Superior temporal gyrus (tissue), 1 donor: ENCODE results near the gene RARRES2.
"Not testable (repeated sequence)": the region's sequence is repeated elsewhere in the genome, so short reads cannot be mapped to it uniquely, and the experiment has no call there.

Experiments
- DNase-seq: peaks from one replicate; pipeline ENCODE4 v3.0.0-alpha.2; 2016; ENCODE audit errors: extremely low spot score

The RARRES2 gene

GRCh38 chr7:150341263-150342120 is at the start of gene RARRES2:
RARRES2 (minus strand) TSS chr7:150341629; CDS start chr7:150340609, 1,020 bp downstream.
- DNase-seq = no peak

DNA sequence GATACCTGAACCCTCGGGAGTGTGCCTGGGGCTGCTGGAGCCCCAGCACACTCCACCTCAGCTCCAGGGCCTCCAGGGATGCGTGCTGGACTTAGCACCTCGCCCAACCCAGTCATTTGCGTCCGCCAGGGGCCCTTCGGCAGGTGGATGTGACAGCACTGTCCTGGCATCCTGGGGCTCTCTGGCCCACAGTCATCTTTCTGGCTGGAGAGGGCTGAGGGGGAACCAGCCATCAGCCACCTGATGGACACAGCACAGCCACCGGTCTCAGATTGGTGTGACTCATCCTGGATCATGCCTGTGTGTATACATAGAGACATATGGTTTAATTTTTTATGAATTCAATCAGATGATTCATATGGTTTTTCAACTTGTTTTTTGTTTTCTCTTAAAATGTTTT is 48.8 kb upstream of the RARRES2 start:
- no peak for DNase-seq

DNA sequence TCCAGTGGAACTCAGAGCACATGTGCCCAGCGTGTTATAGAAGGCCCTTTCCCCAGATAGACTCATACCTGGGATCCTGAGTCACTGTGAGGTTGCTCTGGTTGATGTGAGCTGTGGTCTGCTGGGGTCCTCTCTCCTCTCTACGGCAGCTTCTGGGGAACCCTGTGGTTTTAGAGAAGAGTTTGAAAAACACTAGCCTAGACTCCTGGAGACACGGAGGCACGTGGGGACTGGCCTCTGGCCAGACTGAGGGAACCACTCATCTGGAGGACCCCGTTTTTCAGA is 48.0 kb upstream of the RARRES2 start:
- no peak for DNase-seq

DNA sequence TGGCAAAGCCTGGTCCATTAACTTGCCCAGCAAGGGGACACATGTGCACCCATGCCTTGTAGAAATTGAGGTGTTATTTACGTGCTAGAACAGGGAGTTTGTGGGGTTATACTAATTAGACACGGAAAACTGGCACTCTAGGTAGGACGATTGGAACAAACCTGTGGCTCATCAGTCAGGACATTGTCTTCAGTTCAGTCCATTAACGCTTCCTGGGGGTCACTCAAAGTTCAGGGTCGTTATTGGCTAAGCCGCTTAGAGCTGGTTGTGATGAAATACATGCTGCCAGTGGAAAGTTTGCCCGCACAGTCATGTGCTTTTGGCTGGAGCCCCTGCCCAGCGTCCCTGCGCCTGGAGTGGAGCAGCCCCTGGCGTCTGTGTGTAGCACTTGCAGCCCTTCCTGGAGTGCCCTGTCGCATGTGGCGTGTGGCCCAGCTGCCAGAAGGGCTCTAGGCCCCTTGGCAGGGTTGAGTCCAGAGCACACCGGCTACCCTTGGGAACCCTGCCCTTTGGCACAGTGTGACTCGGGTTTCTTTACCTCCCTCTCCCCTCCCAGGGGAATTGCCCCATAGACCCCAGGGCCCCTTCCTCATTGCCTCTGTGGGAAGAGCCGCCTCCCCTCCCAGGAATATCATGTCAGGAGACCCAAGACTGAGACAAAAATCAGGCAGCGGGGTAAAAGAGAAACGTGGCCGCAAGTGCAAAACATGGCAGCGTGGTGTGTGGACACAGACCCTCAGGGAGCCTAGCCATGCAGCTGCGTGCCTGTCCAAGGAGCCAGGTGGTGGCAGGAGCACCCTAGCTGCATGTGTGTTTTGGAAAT is 47.5 kb upstream of the RARRES2 start:
- DNase-seq = peak; percentile 89

GRCh38 chr7:150388306-150388705 is 46.9 kb upstream of the RARRES2 start:
- DNase-seq = no peak

DNA sequence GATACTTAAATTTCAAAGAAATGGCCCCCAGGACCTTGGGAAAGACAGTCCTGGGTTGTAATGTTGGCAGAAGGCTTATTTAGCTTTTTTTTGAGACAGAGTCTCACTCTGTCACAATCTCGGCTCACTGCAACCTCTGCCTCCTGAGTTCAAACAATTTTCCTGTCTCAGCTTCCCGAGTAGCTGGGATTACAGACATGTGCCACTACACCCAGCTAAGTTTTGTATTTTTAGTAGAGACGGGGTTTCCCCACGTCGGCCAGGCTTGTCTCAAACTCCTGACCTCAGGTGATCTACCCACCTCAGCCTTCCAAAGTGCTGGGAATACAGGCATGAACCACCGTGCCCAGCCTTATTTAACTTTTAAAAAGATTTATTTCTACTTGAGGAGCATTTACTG is 44.5 kb upstream of the RARRES2 start:
- not testable (repeated sequence) for DNase-seq

DNA sequence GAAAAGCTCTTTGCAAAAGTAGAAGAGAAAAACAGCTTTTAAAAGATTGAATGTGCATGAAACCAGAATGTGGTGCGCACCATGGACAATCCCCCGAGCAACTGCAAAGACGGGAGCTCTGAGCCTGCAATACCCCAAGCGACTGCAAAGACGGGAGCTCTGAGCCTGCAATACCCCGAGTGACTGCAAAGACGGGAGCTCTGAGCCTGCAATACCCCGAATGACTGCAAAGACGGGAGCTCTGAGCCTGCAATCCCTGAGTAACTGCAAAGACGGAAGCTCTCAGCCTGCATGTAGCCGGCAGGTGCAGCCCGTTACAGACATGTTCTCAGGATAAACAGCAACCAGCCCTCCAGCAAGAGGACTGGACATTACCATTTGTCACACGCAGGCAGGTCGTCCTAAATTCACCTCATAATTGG is 43.9 kb upstream of the RARRES2 start:
- DNase-seq = peak; percentile 53

GRCh38 chr7:150384406-150385301 is 43.2 kb upstream of the RARRES2 start:
- DNase-seq = no peak

DNA sequence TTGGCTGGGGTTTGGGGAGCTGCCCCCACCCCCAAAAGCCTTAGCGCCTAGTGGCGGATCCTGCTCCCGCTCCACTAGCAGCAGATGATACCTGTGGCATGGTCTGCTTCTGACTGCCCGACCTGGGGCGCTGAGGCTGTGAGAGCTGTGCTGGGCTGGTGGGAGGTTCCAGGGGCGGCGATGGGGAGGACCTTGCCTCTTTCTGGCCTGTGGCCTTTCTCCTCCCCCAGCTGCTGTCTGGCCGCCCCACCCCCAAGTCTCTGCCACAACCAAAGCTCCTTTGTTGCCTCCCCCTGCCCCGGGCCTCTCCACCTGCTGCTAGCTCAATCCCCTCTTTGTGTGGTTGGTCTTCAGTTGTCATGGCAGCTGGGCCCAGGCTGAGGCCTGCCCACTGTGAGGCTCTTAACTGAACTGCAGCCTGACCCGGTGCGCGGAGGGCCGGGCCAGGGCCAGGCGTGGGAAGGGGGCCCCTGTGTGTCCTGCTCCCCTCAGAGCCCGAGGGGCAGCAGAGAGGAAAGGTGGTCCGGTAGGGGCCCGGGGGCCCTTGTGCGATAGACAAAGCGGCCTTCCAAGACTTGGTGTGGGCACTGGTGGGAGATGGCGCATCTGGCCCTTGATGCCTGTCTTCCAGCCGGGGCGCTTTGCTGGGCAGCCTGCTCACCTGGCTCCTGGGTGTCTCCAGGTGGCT is 42.4 kb upstream of the RARRES2 start:
- DNase-seq = peak; percentile 95

DNA sequence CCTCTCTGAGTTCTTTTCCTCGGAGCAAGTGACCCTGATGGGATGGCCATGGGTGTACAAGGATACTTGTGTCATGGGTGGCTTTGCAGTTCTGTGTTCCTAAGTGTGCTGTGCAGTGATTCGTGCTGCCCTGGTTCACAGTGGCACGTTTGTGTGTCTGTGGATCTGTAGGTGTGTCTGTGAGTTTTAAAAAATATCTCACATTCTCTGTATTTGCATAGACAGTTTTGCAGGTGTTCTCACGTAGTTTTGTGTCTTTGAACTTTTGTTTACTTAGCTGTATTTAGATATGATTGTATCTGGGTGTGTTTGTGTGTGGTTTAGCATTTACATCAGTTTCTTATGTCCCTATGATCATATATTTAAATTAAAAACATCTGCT is 41.4 kb upstream of the RARRES2 start:
- DNase-seq = no peak

DNA sequence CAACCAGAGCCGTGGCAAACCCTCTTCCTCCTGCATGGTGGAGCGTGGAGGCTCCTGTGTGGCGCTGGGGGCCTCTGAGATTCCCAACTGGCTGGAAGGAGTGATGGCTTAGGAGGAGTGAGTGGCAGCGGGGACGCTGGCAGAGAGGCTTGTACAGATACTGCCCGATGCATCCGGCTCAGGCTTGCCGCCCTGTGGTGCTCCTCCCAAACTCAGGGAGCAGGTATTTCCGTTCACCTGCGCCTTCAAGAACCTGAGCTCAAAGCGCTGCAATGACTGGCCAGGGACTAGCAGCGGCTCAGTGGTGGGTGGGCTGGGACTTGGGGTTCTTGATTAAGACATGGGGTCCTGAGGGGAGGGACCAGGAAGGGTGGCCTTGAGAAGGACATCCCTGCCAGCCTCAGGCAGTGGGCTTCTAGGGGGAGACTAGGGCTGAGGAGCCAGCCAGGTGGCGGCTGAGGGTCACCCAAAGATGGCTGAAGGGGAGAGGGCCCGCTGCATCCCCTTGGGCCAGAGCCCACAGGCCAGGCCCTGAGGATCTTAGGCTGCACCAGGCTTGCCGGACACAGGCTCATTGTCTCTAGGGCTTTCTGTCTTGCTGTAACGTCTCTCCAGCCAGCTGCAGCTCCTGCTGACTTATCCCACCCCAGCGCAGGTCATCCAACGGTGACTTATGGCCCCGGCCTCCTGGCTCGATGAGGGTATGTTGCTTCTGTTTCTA is 40.9 kb upstream of the RARRES2 start:
- peak; percentile 71 for DNase-seq

DNA sequence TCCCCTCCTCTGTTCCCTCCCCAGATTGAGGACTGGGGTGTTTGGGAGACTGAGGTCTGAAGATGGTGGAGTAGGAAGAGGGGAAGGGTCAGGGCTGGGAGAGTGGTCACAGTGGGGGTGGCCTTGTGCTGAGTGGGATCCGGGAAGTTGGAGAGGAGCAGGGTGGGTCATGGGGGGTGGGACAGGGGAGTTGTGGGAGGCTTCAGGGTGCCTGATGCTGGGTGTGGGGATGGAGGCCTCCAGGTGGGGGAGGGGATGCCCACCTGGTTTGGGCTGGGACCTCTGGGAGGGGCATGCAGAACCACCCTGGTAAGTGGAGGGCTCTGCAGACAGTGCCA is 40.3 kb upstream of the RARRES2 start:
- DNase-seq = no peak

- DNase-seq = no peak
These were observed 39.7 kb upstream of the RARRES2 start for GRCh38 chr7:150381096-150381495.

GRCh38 chr7:150380463-150380862 is 39.0 kb upstream of the RARRES2 start:
- no peak for DNase-seq

DNA sequence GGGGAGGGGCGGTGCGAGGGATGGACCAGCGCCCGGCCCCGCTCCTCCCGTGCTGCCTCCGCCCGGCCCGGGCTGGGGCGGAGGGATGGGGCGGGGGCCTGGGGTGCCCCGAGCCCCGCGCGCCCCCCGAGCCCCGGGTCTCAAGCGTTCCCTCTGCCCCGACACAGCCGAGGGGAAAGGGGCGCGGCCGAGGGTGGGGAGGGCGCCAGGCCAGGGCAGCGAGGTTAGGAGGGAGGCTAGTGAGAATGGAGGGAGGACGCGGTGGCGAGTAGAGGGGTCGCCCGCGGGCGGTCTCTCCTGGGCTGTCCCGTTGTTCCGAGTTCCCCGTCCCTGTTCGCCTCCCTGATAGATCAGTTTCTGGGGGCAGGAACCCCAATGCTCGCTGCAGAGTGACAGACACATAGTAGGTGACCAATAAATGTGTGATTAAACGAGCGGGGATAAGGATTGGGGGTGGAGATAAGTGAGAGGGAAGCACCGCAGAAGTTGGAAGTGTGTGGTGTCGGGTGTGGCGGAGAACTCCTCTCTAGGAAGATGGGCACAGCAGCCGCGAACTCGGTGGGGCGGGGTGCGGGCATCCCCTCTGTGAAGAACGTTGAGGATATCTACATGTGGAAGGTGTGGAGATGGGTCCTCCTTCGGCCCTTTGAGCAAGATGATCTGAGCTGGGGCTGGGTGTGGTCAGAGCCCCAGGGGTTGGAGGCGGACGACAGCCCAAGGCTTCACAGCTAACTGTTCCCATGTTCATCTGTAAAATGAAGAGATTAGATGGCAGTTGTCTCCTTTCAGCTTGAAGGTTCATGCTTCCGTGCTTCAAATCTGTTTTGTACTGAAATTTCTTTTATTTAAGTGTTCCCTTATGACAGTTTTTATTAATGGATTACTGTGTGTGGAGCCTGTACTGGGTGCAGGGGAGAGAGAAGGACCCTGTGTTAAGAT is 38.3 kb upstream of the RARRES2 start:
- DNase-seq = peak; percentile 48

DNA sequence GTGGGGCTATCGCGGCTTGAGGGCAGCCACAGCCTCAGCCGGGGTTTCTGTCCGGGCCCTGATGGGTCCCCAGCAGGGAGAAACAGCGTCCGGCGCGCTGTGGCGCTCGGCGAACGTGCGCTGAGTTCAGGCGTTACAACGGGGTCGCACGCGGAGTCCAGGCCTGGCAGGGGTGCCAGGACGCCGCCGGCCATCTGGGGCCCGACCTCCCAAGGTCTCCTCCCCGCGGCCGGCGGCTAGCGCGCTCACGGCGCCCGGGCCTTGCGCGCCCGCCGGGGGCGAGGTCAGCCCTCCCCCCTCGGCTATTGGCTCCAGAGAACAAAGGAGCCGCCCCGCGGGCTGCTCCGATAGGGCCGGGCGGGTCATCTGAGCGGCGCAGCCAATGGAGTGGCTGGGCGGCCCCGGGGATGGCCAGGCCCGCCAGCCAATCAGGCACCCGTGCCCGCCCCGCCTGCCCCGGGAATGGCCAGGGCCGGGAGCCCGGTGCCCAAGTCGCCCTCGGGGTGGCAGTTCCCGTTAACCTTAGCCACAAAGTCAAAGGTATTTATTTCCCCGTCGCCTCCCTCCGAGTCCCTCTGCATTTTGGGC is 37.5 kb upstream of the RARRES2 start, which contains the start of gene ZNF775:
Gene ZNF775 (plus strand): TSS at position 478 of the 588 bp plus-strand sequence. CDS start 9,141 bp downstream, outside the sequence.
- DNase-seq = peak; percentile 95

- peak; percentile 61 for DNase-seq
These were observed 36.9 kb upstream of the RARRES2 start for GRCh38 chr7:150378115-150378852.

DNA sequence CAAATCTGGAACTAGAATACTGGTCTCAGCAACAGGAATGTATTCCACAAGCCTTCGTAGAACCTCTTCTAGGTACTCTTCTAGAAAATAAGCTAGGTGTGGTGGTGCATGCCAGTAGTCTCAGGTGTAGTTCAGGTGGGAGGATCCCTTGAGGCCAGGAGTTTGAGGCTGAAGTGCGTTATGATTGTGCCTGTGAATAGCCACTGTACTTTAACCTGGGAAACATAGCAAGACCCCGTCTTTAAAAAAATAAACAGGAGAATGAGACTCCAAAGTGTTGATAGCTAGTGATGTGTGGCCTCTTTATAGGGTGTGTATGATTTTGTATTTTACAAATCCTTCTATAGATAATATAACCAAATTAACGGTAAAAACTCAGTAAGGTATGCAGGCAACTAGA is 36.2 kb upstream of the RARRES2 start:
- DNase-seq = no peak
